ENCODE measurements around the gene SHROOM3. TPM values are rescaled to one million over a fixed set of nuclear protein-coding genes. Genes with fewer than 3 reads are reported as not detected.
"Not testable (repeated sequence)": the region's sequence is repeated elsewhere in the genome, so short reads cannot be mapped to it uniquely, and the experiment has no call there.

SHROOM3 gene
- total RNA-seq, 2 donors from 2014 or later, result 6.0 to 10.0 TPM

DNA sequence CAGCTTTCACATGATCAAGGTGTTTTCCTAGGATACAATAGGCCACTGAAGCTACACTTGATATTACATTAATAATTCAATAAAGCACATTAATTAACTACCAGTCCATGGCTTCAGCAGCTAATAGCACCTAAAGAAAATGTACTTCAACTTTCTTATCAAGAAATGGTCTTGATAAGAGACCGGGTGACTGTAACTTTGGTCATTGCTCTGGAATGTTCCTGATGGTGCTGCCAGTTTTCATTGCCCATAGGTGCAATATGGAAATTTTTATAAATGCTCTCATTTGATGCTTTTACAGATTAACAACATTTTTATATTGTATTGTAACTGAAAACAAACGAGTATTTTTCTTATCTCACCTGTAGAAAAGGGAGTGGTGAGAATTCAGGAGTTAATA lies 165.4 kb downstream of the SHROOM3 start:
- intact Hi-C loops (cut with DNase I), result no loop called here
- no peak for DNase-seq
- no peak for ATAC-seq

DNA sequence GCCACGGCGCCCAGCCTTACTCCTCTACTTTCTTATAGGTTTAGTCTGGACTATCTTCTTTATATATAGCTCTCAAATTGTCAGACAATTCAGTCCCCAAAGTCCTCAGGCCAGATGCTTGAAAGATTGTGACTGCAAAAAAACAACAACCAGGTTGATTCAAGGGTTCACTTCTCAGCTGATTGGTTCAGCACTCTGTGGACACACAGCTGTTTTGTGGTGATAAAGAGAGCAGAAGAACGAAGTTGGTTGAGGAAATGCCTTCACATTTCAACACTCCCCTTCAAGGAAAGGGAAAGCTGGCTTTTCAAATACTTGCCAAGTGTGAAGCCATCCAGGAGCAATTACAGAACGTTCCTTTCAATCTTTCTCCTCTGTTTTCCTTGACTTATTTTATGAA lies 166.8 kb downstream of the SHROOM3 start:
- intact Hi-C loops (cut with DNase I), result no loop called here
- ATAC-seq, result peak; percentile 70 to 73
- no peak for DNase-seq

DNA sequence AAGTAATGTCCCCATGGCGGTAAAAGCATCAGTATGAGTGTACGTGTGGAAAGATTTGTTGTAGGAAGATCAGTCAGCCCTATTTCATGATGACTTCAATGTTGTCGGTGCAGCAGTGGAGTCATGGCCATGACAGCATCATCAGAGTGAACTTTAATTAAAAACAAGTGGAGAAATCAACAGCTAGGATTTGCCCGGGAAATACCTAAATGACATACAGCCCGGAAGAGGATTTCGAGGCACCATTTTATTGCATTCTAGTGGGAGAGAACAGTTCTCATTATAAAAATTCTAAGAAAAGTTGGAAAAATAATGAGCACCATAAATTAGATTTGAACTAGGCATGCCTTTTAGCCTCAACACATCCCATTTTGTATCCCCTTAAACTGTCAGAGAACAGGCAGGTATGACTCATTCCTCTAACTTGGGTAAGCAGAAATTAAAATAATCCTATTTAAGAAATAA lies 170.1 kb downstream of the SHROOM3 start:
- DNase-seq, result no peak
- no peak for ATAC-seq
- intact Hi-C loops (cut with DNase I), result no loop called here

DNA sequence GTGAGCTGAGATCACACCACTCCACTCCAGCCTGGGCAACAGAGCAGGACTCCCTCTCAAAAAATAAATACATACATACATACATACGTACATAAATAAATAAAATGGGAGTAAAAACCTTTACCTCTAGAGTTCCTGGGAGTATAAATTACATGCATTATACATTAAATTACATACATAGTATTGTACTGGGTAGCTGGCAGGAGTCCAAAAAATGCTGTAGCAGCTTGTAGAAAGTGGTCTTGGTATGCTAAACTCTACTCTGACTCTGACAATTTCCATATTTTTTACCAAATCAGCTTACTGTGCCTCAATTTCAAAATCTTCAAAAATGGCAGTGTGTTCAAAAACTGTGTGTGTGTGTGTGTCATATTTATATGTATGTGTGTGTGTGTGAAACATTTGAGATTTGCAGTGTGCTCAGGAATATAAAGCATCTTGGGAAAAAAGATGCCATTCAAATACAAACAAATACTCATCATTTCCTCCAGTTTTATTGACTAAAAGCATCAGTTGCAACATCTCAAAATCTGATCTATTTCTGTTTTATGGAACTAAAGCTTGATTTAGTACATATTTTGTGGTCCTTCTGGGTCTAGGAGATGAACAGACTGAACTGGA lies 171.7 kb downstream of the SHROOM3 start:
- intact Hi-C loops (cut with DNase I), result no loop called here
- ATAC-seq (no peak), DNase-seq (no peak)

GRCh38 chr4:76607266-76607799 lies 172.3 kb downstream of the SHROOM3 start:
- intact Hi-C loops (cut with DNase I), result no loop called here
- DNase-seq (no peak), ATAC-seq (peak in 1 of 2 donors; percentile 63)

DNA sequence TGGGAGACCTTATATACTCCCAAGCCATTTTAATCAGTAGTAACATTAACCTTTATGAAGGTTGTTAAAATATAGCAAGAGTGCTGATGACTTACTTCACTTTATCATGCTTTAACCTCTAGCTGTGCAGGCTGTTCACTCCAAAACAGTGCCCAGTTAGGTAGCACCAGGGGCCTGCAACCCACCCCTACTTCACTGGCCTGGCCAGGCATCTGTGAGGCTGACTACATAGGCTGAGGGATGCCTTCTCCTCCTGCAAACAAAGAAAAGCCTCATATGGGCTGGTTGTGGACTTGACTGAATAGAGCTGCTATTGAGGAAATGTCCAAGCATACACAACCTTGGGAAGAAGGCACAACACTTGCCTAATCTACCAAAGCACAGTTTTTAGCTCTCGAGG lies 172.8 kb downstream of the SHROOM3 start:
- no peak for ATAC-seq
- no peak for DNase-seq
- intact Hi-C loops (cut with DNase I), result no loop called here

DNA sequence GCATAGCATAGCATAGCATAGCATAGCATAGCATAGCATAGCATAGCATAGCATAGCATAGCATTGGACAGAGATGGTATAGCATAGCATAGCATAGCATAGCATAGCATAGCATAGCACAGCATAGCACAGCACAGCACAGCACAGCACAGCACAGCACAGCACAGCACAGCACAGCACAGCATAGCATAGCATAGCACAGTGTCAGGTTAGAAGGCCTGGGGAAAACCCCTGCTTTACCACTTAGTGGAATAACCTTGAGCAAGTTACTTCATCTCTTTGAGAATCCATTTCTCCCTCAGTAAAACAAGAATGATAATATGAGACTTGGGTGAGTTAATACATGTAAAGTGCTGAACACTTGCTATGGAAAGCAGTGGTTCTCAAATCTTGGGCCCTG lies 173.5 kb downstream of the SHROOM3 start:
- ATAC-seq; DNase-seq; intact Hi-C loops (cut with DNase I): not testable (repeated sequence)

- intact Hi-C loops (cut with DNase I), result no loop called here
- DNase-seq, result no peak
- peak; percentile 66 to 73 for ATAC-seq
Measured at GRCh38 chr4:76610751-76611547, 175.9 kb downstream of the SHROOM3 start.

DNA sequence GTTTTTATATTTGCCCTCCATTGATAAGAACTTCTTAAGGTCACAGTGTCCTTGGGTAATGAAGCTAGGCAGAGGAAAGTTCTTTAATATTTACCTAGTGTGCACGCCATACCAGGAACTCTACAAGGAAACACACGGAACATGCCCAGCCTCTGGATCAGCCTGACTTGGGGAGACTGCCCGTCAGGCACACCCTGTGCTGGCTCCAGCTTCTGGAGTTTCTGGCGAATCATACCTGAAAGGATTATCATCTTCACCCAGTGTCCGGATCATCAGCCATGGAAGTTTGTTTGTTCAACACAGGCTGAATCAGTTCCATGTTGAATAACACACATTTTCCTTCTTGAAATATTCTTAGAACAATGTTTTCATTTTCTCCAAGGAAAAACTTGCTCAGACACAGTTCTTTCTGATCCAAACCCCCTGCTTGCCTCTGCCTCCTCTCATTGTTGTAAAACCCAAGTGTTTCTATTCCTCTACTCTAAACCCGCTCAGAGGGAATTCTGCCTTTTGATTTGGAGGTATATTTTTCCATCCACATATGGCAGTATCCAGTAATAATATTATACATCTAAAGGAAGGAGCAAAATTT lies 176.7 kb downstream of the SHROOM3 start:
- intact Hi-C loops (cut with DNase I), result no loop called here
- ATAC-seq, result peak; percentile 42 to 76
- DNase-seq, result peak; percentile 43

- intact Hi-C loops (cut with DNase I), result no loop called here
- no peak for DNase-seq
- ATAC-seq, result peak in 1 of 2 donors; percentile 64
Measured at GRCh38 chr4:76614589-76614988, 179.6 kb downstream of the SHROOM3 start.

GRCh38 chr4:76615999-76616398 lies 181.0 kb downstream of the SHROOM3 start:
- DNase-seq (no peak), ATAC-seq (no peak)
- intact Hi-C loops (cut with DNase I), result no loop called here

- ATAC-seq, result no peak
- intact Hi-C loops (cut with DNase I), result no loop called here
- no peak for DNase-seq
Measured at GRCh38 chr4:76616526-76616925, 181.5 kb downstream of the SHROOM3 start.

GRCh38 chr4:76620723-76621468 lies 185.9 kb downstream of the SHROOM3 start:
- ATAC-seq (no peak), DNase-seq (no peak)
- intact Hi-C loops (cut with DNase I), result no loop called here

- intact Hi-C loops (cut with DNase I), result no loop called here
- no peak for ATAC-seq
Measured at GRCh38 chr4:76622126-76622525, 187.1 kb downstream of the SHROOM3 start.

DNA sequence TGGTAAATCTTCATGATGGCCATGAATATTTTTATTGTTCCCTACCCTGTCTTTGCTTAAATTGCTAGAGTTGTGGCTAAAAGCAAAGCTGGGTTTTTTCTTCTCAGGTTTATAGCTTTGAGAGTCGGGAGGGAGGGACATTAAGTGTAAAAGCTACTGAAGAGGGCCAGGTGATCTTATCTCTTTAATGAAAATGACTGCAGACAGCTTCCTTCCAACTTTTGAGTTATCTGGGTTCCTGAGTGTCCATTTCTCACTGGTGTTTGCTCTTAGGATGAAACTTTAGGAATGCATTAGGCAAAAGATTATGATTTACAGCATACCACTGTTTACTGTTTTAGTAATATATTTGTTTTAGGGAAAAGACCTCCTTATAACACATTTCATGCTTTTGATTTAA lies 187.7 kb downstream of the SHROOM3 start:
- ATAC-seq (no peak), DNase-seq (no peak)
- intact Hi-C loops (cut with DNase I), result no loop called here

More at GRCh38 chr4:76622126-76622525, 187.1 kb downstream of the SHROOM3 start:
- DNase-seq, result no peak

- ATAC-seq (no peak), DNase-seq (no peak)
- intact Hi-C loops (cut with DNase I), result no loop called here
Measured at GRCh38 chr4:76623217-76624045, 188.4 kb downstream of the SHROOM3 start.

DNA sequence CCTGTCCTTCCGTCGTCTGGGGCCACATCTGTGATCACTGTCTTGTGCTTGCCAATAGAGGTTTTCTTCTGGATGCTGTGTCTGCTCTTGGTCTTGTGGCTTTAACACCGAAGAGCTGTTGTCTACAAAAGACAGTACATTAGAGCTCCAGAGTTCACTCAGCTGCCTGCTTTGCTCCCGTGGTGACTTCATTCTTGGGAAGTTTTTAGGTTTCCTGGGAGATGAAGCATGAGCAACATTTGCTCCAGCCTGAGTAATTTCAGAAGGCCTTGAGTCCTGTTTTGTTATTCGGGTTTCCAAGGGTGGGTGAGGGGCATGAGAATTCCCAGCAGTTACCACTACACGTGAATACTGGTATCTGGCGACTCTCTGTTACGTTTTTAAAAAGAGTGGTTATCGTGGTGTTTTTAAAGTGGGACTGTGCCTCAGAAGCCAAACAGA lies 189.2 kb downstream of the SHROOM3 start:
- DNase-seq, result no peak
- intact Hi-C loops (cut with DNase I), result no loop called here
- ATAC-seq, result peak; percentile 83 to 92

- DNase-seq, result no peak
- intact Hi-C loops (cut with DNase I), result no loop called here
- peak in 1 of 2 donors; percentile 25 for ATAC-seq
Measured at GRCh38 chr4:76624931-76625715, 190.1 kb downstream of the SHROOM3 start.
